Ishikawa (cell line): ENCODE measurements around the gene TTF1.

Source experiments
- CEBPB ChIP-seq: IDR thresholded peaks from 2 replicates; pipeline ENCODE4 v1.6.1; 2012
- CREB1 ChIP-seq: IDR thresholded peaks from 2 replicates; pipeline ENCODE4 v1.6.1; 2012; ENCODE audit warnings: low read depth
- EGR1 ChIP-seq: IDR thresholded peaks from 2 replicates; pipeline ENCODE4 v1.6.1; 2012
- EP300 ChIP-seq: IDR thresholded peaks from 2 replicates; pipeline ENCODE4 v1.6.1; 2012; ENCODE audit warnings: borderline replicate concordance
- FOXM1 ChIP-seq: IDR thresholded peaks from 2 replicates; pipeline ENCODE4 v1.6.1; 2012; ENCODE audit warnings: low read depth, borderline replicate concordance
- NFIC ChIP-seq: IDR thresholded peaks from 2 replicates; pipeline ENCODE4 v1.6.1; 2012
- RAD21 ChIP-seq: IDR thresholded peaks from 2 replicates; pipeline ENCODE4 v1.6.1; 2012; ENCODE audit warnings: low read depth
- TAF1 ChIP-seq: IDR thresholded peaks from 2 replicates; pipeline ENCODE4 v1.6.1; 2012; ENCODE audit warnings: low read depth, mild to moderate bottlenecking
- TCF12 ChIP-seq: IDR thresholded peaks from 2 replicates; pipeline ENCODE4 v1.6.1; 2012; ENCODE audit warnings: low read depth
- TEAD4 ChIP-seq: IDR thresholded peaks from 2 replicates; pipeline ENCODE4 v1.6.1; 2012
- YY1 ChIP-seq: IDR thresholded peaks from 2 replicates; pipeline ENCODE4 v1.6.1; 2012; ENCODE audit warnings: low read depth
- ZBTB7A ChIP-seq: IDR thresholded peaks from 2 replicates; pipeline ENCODE4 v1.6.1; 2012; ENCODE audit warnings: low read depth
- TF ChIP-seq, protein P1 (sequence below): IDR thresholded peaks from 2 replicates; pipeline ENCODE4 v1.6.1; 2012
- TF ChIP-seq, protein P2 (sequence below): IDR thresholded peaks from 2 replicates; pipeline ENCODE4 v1.6.1; 2012; ENCODE audit warnings: low read depth, mild to moderate bottlenecking
- TF ChIP-seq, protein P3 (sequence below): IDR thresholded peaks from 2 replicates; pipeline ENCODE4 v1.6.1; 2012

Gene TTF1

DNA sequence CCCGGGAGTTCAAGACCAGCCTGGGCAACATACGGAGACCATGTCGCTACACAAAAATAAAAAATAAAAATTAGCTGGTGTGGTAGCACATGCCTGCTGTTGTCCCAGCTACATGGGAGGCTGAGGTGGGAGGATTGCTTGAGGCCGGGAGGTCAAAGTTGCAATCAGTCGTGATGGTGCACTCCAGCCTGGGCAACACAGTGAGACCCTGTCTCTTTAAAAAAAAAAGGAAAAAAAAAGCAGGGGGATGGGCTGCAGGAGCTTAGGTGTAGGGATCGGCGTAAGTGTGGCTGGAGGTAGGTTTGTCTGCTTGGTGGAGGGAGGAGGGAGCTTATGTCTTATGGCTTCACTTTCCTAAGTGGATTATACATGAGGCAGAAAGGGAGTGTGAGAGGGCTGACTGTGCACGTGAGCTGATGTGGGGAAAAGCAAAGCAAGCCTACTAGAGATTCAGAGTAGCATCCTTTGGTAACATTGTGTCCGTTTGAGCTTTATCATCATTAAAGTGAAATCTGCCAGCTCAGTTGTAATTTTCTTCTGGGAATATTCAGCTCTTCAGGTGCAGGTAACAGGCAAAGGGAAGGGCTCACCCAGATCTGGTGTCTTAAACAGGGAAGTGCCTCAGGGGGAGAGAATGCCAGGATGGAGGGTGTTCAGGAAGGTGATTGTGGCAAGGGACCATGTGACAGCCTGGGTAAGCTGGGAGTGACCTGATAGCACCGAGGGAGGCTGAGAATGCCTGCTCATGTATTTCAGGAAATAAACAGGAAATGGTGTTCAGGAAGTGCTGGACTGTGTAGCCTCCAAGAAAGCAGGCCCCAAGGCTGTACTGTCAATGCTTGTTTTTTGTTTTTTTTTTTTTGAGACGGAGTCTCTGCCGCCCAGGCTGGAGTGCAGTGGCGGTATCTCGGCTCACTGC is 34.2 kb downstream of the TTF1 start:
- TF ChIP-seq YY1 (no peak), TAF1 (no peak), NFIC (no peak), RAD21 (no peak), CREB1 (no peak), TCF12 (no peak), ZBTB7A (no peak), TEAD4 (no peak), CEBPB (no peak), EP300 (no peak), EGR1 (no peak), FOXM1 (no peak)
- TF ChIP-seq, protein P1, sequence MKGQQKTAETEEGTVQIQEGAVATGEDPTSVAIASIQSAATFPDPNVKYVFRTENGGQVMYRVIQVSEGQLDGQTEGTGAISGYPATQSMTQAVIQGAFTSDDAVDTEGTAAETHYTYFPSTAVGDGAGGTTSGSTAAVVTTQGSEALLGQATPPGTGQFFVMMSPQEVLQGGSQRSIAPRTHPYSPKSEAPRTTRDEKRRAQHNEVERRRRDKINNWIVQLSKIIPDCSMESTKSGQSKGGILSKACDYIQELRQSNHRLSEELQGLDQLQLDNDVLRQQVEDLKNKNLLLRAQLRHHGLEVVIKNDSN = no peak
- TF ChIP-seq, protein P2, sequence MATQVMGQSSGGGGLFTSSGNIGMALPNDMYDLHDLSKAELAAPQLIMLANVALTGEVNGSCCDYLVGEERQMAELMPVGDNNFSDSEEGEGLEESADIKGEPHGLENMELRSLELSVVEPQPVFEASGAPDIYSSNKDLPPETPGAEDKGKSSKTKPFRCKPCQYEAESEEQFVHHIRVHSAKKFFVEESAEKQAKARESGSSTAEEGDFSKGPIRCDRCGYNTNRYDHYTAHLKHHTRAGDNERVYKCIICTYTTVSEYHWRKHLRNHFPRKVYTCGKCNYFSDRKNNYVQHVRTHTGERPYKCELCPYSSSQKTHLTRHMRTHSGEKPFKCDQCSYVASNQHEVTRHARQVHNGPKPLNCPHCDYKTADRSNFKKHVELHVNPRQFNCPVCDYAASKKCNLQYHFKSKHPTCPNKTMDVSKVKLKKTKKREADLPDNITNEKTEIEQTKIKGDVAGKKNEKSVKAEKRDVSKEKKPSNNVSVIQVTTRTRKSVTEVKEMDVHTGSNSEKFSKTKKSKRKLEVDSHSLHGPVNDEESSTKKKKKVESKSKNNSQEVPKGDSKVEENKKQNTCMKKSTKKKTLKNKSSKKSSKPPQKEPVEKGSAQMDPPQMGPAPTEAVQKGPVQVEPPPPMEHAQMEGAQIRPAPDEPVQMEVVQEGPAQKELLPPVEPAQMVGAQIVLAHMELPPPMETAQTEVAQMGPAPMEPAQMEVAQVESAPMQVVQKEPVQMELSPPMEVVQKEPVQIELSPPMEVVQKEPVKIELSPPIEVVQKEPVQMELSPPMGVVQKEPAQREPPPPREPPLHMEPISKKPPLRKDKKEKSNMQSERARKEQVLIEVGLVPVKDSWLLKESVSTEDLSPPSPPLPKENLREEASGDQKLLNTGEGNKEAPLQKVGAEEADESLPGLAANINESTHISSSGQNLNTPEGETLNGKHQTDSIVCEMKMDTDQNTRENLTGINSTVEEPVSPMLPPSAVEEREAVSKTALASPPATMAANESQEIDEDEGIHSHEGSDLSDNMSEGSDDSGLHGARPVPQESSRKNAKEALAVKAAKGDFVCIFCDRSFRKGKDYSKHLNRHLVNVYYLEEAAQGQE = no peak
- TF ChIP-seq, protein P3, sequence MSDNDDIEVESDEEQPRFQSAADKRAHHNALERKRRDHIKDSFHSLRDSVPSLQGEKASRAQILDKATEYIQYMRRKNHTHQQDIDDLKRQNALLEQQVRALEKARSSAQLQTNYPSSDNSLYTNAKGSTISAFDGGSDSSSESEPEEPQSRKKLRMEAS = no peak

DNA sequence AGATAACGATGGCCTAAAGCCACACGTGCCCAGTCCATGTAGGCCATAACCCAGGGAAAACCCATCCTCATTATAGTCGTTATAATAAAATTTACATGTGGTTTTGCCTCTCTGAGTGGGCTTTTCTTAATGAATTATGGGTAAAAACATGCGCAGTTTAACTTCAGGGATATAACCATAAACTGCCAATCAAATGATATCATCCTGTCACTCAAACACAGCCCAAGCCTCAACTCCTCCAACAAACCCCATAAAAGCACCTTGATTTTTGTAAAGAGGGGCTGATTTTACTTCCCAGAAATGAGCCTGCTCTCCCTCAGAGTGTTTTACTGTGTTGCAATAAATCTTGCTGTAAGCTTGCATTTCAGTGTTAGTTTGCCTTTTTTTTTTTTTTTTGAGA is 36.0 kb downstream of the TTF1 start:
- no peak for TF ChIP-seq FOXM1
- TF ChIP-seq, protein P2 = no peak
- TF ChIP-seq EP300 = no peak
- TF ChIP-seq CREB1 = no peak
- no peak for TF ChIP-seq YY1
- TF ChIP-seq NFIC = no peak

DNA sequence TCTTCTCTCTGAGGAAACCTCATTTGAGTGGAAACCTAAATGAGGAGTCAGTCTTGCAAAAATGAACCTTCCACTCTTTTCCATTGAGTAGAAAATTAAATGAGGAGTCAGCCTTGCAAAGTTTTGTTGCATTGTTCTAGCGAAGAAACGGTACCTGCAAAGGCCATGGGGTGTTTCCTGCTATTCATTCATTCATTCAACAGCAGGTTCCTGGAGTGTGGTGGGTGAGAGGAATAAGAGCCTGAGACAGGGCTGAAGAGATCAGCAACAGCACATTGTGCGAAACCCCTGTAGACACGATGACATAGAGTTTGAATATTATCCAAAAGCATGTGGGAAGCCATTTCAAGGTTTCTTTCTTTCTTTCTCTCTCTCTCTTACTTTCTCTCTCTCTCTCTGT is 37.2 kb downstream of the TTF1 start:
- TF ChIP-seq TEAD4 (no peak), TAF1 (no peak), CEBPB (no peak), EP300 (no peak), NFIC (no peak)
- TF ChIP-seq, protein P2 = no peak
- TF ChIP-seq, protein P1 = no peak

DNA sequence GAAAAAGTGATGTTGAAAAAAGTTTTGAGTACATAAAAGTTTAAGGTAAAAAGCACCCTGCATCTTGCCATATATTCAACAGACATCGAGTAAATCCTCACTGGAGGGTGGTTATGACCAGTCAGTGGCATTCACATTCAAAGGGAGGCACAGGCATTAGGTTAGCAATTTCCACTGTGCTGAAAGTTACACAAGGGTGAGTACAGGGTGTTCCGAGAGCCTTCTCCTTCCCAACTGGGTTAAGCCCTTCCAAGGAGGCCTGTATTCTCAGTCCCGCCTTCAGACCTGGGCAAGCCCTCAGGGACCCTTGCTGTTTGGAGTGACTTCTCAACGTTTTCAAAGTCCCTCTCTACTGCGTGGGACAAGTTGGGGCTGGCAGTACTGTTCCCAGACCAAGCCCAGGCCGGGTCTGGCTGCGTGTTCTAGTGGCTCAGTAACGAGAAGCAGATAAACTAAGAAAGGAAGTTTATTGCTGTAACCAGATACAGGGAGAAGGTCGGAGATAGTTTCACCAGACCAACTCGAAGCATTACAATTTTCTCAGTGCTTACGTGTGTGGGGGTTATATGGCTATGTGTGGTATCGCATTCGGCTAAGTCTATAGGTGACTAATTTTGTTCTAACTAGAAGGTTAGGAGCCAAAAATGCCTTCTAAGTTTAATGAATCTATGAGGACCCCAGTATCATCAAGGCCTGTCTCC is 38.9 kb downstream of the TTF1 start:
- TF ChIP-seq TEAD4 = no peak
- TF ChIP-seq RAD21 = no peak
- no peak for TF ChIP-seq EGR1
- no peak for TF ChIP-seq YY1
- no peak for TF ChIP-seq CEBPB
- TF ChIP-seq, protein P3 = no peak
- no peak for TF ChIP-seq FOXM1
- no peak for TF ChIP-seq EP300
- no peak for TF ChIP-seq CREB1
- no peak for TF ChIP-seq TCF12
- no peak for TF ChIP-seq ZBTB7A
- TF ChIP-seq, protein P1 = no peak
- TF ChIP-seq, protein P2 = no peak
- no peak for TF ChIP-seq TAF1
- TF ChIP-seq NFIC = no peak
